ENCODE measurements around the gene CDH18. TPM values are rescaled to one million over a fixed set of nuclear protein-coding genes. Genes with fewer than 3 reads are reported as not detected.

CDH18 gene
- total and polyA plus RNA-seq, 2 of the 13 experiments (the other 11 are each of a cell fraction or from before 2014, with no cell fraction given), result not detected

DNA sequence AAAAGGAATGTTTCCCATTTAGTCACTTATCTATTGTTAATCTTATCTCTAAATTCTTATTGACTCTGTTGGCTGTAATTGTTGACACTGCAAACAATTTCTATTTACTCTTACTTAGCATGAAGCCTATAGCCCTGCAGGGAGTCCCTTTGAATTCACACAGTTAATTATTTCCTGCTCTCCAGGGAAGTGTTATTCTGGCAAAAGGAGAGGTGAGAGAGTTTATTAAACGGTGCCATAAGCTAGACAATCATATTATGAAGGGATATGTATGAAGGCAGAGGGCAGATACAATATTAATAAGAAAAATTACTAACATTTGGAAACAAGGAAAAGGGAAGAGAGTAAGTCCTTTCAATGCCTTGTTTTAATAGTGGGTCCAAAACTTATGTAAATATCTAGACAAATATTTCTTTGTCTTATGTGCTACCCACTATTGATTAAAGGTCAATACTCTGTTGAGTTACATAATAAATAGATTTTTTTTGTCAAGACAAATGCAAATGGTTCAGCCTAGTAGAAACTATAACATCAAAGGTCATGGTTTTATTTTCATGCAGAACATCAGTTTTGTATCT, 107.1 kb downstream of the CDH18 start (continued):
- TF ChIP-seq MEIS1 (CRISPR knock-in tag; IDR thresholded peaks at IDR 0.05; ENCODE audit: borderline replicate concordance), result no peak
- TF ChIP-seq AHR (CRISPR knock-in tag; IDR thresholded peaks at IDR 0.05), result no peak
- TF ChIP-seq ZNF792 (CRISPR knock-in tag; IDR thresholded peaks at IDR 0.05), result no peak
- TF ChIP-seq CCDC6 (CRISPR knock-in tag; IDR thresholded peaks at IDR 0.05), result no peak
- TF ChIP-seq MNT (IDR thresholded peaks at IDR 0.05), result no peak
- no peak for TF ChIP-seq CCAR2 (optimal IDR thresholded peaks at IDR 0.05; ENCODE audit: low read depth, low read length)
- no peak for TF ChIP-seq HMGXB3 (CRISPR knock-in tag; IDR thresholded peaks at IDR 0.05; ENCODE audit: borderline replicate concordance)
- TF ChIP-seq ZBTB1 (CRISPR knock-in tag; IDR thresholded peaks at IDR 0.05; ENCODE audit: borderline replicate concordance), result no peak
- no peak for TF ChIP-seq MZF1 (CRISPR knock-in tag; IDR thresholded peaks at IDR 0.05; ENCODE audit: borderline replicate concordance)
- peak; percentile 80; the same call in 1 of the 2 replicates for TF ChIP-seq NCOR1 (IDR thresholded peaks at IDR 0.05; ENCODE audit: borderline replicate concordance, low read length)
- no peak for TF ChIP-seq ZNF772 (CRISPR knock-in tag; IDR thresholded peaks at IDR 0.05)
- no peak for TF ChIP-seq FOSL1 (CRISPR knock-in tag; IDR thresholded peaks at IDR 0.05; ENCODE audit: borderline replicate concordance)
- no peak for TF ChIP-seq ZBTB34 (CRISPR knock-in tag; IDR thresholded peaks at IDR 0.05)
- no peak for TF ChIP-seq RFX3 (CRISPR knock-in tag; IDR thresholded peaks at IDR 0.05)
- no peak for TF ChIP-seq ZNF788 (CRISPR knock-in tag; IDR thresholded peaks at IDR 0.05; ENCODE audit: borderline replicate concordance)
- TF ChIP-seq, protein P1, sequence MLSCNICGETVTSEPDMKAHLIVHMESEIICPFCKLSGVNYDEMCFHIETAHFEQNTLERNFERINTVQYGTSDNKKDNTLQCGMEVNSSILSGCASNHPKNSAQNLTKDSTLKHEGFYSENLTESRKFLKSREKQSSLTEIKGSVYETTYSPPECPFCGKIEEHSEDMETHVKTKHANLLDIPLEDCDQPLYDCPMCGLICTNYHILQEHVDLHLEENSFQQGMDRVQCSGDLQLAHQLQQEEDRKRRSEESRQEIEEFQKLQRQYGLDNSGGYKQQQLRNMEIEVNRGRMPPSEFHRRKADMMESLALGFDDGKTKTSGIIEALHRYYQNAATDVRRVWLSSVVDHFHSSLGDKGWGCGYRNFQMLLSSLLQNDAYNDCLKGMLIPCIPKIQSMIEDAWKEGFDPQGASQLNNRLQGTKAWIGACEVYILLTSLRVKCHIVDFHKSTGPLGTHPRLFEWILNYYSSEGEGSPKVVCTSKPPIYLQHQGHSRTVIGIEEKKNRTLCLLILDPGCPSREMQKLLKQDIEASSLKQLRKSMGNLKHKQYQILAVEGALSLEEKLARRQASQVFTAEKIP (CRISPR knock-in tag; IDR thresholded peaks at IDR 0.05; ENCODE audit: borderline replicate concordance), result no peak
- no peak for TF ChIP-seq KLF12 (CRISPR knock-in tag; IDR thresholded peaks at IDR 0.05; ENCODE audit: borderline replicate concordance)
- no peak for TF ChIP-seq BRD4 (CRISPR knock-in tag; IDR thresholded peaks at IDR 0.05)
- no peak for TF ChIP-seq KDM5B (CRISPR knock-in tag; IDR thresholded peaks at IDR 0.05; ENCODE audit: borderline replicate concordance)
- peak; percentile 63 for TF ChIP-seq HDAC2 (CRISPR knock-in tag; IDR thresholded peaks at IDR 0.05)
- no peak for TF ChIP-seq GPN1 (CRISPR knock-in tag; IDR thresholded peaks at IDR 0.05; ENCODE audit: borderline replicate concordance)
- TF ChIP-seq TAF15 (IDR thresholded peaks at IDR 0.05; ENCODE audit: low read depth, low read length, poor library complexity, severe bottlenecking), result no peak
- peak; percentile 80; the same call in 1 of the 2 replicates for TF ChIP-seq NKX3-1 (CRISPR knock-in tag; IDR thresholded peaks at IDR 0.05)
